Activated CD4-positive, alpha-beta T cell treated with anti-CD3 and anti-CD28 coated beads for 1 hour (primary cell): ENCODE measurements around the gene PAFAH1B2.
A peak's percentile ranks its signal among the peaks of the same experiment; 100 is the strongest.
"Not testable (repeated sequence)": the region's sequence is repeated elsewhere in the genome, so short reads cannot be mapped to it uniquely, and the experiment has no call there.

Source experiments
- DNase-seq: peaks from one replicate; pipeline ENCODE4 v3.0.0-alpha.2; 2020

Gene PAFAH1B2, protein sequence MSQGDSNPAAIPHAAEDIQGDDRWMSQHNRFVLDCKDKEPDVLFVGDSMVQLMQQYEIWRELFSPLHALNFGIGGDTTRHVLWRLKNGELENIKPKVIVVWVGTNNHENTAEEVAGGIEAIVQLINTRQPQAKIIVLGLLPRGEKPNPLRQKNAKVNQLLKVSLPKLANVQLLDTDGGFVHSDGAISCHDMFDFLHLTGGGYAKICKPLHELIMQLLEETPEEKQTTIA

DNA sequence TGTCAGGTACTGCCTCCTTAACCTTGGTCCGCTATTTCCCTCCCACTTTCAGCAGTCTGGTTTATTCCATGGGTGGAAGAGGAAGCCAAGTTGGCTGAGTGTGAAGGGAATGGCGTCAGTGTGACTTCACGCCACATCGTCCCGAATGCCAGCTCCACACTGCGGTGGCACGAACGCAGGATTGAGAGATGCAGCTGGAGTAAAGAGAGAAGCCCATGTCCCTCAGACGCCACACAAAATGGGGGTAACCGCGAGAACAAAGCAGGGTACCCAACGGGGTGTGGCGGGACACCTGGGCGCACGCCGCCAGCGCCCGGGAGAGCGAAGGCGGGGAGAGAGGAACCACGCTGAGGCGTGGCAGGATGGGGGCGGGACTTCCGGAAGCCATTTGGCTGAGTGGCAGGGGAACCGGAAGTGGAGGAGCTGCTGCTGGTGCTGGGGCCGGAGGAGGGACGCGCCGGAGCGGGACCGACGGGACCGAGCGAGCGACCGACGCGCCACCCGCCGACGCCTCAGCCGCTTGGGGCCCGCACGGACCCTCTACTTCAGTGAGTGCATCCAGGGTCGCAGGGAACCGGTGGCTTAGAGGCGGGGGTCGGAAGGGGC is at the start of gene PAFAH1B2:
Gene PAFAH1B2, plus strand, starts transcription at position 417 of the 606 bp plus-strand sequence. CDS start 8,161 bp downstream, outside the sequence.
- DNase-seq: peak; percentile 88

DNA sequence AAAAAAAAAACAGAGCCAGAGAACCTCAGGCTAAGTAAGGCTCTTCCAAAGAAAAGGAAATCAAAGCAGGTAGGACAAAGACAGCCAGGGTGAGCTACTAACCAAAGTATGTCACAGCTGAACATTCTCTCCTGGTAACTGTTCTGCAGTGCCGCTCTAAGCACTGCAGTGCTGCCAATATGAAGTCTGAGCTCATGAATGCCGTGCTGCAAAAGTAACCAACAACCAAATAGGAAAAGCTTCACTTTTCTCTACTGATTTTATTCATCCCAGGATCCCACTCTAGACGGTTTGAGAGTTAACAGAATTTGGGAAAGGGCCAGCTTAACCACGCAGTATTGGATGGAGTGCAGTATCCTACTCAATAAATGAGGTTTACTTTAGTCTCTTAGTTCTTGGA is 49.3 kb upstream of the PAFAH1B2 start:
- DNase-seq: no peak

DNA sequence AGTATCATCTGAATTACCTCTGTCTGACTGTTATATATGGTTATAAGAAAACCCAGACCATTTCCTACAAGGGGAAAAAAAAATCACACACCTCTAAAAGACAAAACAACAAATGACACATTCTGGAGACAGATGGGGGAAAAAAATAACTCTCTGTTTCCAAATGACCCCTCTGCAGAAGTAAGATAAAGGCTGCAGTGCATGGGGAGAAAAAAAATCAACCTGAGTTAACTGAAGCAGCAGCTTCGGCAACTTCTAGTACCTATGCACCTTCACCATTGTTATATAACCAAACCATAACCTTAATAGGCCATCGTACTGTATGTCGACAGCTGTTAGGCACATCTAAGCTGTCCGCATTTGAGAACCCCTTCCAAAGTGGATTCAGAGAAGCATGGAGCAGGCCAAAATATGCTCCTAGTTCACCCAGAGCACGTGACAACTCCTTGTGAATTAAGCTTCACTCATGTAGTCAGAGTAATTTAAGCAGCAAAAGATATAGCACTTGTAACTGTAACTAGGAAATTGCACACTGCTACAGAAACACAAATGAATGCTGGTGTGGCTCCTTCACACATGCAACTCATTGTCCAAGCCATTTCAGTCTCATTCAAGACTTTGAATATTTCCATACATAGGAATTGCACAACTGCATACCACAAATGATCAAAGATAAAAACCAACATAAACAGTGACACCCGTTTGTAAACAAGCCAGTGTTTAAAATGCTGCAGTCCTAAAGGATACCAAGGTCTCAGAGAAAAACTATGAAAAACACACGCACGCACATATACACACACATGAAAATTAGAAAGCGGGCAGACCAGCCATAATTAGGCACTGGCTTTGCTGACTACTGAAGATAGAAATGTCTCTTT is 48.6 kb upstream of the PAFAH1B2 start:
- DNase-seq: no peak

DNA sequence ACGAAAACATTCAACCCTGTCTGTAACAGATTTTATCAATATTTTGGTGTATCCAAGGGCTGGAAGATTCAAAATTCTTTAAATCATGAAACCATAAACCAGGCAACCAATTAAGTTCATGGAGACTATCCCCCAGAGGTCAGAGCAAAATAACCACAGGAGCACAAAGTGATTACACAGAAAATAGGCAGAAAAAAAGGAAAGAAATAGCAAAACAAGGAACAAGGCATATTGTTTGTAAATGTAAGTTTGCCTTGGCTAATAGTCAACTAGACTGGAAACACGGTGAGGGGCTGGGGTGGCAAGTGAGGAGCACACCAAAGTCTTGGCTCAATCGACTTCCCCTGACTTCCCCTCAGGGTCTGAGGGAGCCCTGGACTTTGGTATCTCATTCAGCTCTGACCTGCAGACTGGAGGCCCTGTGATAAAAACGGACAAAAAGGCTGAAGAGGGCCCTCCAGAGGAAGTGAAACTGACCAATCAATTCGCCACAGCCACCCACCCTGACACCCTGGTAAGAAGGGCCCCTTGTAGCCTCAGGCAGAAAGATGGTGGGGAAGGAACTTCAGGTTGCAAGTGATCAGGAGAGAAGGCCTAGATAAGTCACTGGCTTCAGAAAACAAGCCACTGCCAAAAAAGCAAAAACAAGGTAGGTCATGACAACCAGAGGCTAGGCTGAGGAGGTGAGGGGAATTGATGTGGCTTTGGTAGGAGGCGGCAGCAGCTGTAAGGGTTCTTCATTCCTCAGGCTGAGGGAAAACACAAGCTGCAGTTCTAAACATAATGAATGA is 47.7 kb upstream of the PAFAH1B2 start:
- DNase-seq: peak; percentile 23

DNA sequence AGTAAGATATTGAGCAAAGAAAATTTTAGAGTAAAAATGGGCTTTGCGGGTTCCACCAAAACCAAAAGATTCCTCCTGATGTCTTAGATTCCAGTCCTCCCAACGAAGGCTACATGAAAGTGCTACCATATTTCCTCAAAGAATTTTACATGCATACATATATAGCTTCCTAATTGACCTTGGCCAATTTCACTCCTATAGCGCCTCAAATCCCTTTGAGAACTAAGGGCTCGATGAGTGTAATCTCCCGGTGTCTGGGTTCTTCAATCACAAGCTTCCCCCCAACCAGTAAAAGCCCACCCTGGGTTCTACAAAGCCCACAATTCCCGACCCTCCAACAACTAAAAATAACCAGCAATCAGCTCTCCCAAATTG is 47.1 kb upstream of the PAFAH1B2 start:
- DNase-seq: no peak

DNA sequence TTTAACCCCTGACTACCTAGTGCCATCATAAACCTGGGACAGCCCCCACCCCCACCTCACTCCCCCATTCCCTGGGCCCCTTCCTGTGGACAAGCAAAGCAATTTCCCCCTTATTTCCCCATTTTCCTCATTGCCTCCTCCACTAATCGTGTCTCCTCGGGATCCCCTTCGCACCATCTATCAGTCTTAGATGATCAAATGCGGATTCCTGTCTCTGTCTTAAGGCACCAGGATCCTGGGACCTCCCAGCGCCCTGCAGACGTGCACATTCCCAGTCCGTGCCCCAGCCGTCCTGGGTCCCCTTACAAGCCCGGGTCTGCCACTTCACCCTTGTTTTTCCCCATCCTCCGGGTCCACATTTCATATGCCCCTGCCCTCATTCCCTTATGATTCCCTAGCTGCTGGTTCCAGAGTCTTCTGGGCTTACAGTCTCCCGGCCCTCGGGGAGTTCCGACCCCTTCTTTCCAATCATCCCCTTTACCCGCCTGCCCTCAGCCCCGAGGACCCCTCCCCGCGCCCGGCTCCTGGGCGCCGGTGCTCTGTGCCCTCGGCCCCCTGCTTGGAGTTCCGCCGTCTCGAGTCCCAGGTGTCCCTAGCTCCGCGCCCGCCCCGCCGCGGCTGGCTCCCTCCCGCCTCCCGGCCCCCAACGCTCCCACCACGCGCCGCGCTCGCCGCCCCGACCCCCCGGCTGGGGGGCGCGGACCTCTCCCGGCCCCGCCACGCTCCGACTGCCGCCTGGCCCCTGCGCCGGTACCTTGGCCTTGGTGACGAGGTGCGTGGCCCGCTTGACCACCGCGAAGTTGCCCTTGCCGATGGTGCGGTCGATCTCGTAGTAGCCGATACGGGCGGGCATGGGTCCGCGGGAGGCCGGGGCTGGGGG is 46.5 kb upstream of the PAFAH1B2 start:
- DNase-seq: no peak

DNA sequence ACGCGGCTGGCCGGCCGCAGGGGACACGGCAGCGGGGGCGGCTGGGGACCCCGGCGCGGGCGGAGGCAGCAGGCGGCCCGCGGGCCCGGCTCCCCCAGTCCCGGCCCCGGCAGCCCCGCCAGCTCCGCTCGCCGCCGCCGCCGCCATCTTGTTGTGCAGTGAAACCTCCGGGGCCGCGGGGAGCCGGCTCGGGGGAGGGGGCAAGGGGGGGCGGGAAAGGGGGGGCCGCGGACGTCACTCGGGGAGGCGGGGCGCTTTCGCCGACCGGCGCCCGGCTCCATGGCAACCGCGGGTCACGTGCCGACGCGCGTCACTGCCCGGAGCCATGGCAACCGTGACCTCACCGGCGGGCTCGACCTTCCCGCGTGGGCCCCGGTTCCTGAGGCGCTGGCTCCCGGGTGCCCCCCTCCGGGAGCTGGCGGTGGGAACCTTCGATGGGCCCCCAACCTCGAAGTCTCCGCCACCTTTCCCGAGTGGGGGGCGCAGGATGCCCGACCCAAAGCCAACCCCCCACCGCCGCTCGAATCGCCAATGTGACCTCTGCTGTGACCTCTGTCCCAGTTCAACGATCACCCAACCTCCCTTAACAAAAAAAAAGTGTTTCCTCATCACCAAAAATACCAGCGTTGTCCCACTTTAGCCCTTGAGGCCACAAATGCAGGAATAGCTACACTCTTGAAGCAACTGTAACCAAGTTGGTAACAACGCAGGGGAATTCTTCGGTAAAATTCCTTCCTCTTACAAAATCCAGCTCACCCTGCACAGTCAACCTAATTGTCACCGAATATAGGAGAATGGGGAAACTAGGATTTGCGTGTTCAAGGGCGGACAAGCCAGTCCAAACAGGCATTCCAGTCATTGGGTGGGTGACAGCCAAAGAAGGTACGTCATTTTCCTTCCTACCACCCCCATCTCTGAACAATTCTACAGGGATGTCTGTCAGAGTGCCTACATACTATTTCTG is 45.5 kb upstream of the PAFAH1B2 start, which contains the start of gene SIK3:
Gene SIK3, minus strand, starts transcription at position 160 of the 964 bp plus-strand sequence. Its CDS starts 13 bp downstream, at position 147.
- DNase-seq: peak; percentile 93

DNA sequence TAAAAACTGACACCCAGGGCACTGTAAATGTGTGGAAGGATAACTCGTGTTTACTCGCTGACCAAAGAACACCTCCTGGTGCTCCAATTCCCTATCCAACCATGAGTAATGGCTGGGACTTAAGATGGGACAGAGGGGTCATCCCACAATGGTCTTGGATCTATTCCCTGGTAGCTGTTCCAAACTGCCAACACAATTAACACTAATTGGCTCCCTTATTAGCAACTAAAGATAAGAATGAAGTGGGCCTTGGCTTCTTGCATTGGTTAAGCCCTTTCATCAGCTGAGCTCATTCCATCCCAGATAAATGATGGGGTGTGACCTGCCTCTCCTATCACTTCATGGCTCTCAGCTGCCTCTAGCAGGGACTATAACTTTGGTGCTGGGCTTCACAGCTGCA is 44.4 kb upstream of the PAFAH1B2 start:
- DNase-seq: no peak

DNA sequence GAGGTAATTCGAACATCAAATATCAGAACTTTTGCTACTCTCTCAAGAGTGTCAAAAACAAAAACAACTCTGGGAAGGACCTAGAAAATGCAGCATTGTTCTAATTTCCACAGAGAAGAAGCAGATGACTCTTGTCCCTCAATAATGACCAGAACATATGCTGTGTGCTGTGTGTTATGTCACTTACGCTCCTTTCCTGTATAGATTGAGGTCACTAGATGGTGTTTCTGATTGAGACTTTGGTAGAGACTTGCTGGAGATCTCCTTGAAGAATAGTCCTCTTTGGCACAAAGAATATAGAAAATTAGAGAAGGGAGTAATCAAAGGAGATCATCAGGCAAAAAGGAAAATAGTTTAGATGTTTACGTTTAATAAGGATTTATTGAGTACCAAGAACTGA is 43.5 kb upstream of the PAFAH1B2 start:
- no peak for DNase-seq

DNA sequence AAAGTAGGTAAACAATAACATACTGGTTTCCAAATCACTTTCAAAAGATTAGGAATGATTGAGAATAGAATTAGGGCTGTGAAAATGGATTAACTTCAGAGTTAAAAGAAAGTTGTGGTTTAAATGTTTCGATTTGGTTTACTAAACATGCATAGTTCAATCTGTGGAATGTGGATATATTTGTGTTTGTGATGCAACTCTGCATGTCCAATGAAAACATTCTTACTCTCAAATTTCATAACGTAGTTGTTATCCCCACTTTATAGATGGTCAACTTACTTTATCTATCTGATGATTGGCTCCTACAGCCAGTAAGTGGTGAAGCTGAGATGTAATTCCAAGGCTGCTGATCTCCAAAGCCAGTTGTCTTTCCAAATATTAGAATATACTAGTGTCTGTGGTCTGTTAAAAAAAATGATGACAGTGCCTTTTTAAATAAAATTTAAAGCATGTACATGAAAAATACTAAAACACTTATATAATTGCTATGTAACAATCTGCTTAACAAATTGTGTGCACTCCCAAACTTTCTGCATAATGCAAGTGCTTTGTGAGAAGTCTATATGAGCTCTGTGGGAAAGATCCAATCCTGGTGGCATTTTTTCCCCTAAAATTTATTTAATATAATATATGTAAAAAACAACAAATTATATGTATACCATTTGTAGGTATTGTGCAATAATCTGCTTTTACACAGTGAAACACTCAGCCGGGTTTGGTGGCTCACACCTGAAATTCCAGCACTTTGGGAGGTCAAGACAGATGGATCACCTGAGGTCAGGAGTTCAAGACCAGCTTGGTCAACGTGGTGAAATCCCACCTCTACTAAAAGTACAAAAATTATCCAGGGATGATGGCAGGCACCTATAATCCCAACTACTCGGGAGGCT is 36.1 kb upstream of the PAFAH1B2 start:
- no peak for DNase-seq

DNA sequence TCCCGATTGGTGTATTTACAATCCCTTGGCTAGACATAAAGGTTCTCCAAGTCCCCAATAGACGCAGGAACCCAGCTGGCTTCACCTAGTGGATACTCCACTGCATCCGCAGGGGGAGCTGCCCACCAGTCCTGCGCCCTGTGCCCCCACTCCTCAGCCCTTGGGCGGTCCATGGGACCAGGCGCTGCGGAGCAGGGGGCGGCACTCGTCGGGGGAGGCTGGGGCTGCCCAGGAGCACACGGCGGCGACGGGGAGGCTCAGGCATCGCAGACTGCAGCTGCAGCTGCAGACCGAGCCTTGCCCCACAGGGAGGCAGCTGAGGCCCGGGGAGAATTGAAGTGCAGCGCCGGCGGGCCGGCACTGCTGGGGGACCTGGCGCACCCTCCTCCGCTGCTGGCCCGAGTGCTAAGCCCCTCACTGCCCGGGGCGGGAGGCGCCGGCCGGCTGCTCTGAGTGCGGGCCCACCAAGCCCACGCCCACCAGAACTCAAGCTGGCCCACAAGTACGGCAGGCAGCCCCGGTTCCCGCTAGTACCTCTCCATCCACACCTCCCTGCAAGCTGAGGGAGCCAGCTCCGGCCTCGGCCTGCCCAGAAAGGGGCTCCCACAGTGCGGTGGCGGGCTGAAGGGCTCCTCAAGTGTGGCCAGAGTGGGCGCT is 33.7 kb upstream of the PAFAH1B2 start:
- no peak for DNase-seq

DNA sequence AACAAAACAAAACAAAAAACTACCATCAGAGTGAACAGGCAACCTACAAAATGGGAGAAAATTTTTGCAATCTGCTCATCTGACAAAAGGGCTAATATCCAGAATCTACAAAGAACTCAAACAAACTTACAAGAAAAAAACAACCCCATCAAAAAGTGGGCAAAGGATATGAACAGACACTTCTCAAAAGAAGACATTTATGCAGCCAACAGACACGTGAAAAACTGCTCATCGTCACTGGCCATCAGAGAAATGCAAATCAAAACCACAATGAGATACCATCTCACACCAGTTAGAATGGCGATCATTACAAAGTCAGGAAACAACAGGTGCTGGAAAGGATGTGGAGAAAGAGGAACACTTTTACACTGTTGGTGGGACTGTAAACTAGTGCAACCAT is 31.6 kb upstream of the PAFAH1B2 start:
- not testable (repeated sequence) for DNase-seq

DNA sequence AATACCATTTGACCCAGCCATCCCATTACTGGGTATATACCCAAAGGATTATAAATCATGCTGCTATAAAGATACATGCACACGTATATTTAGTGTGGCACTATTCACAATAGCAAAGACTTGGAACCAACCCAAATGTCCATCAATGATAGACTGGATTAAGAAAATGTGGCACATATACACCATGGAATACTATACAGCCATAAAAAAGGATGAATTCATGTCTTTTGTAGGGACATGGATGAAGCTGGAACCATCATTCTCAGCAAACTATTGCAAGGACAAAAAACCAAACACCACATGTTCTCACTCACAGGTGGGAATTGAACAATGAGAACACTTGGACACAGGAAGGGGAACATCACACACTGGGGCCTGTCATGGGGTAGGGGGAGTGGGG is 31.1 kb upstream of the PAFAH1B2 start:
- not testable (repeated sequence) for DNase-seq

DNA sequence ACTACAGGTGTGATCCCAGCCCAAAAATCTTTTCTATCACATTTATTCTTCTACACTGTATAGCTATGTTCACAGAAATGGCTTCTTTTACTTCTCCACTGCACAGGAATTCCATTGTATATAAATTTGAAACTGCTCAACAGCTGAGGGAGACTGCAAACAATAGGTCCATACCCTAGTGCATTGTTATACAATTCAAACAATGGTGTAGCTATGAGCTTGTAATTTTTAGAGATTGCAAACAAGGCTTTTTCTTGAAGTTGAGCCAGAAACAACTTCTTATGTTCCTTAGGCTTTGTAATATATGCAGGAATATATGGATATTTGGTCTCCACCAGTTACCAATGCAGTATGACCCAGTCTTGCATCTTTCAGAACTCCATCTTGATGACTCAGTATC is 26.4 kb upstream of the PAFAH1B2 start:
- no peak for DNase-seq

DNA sequence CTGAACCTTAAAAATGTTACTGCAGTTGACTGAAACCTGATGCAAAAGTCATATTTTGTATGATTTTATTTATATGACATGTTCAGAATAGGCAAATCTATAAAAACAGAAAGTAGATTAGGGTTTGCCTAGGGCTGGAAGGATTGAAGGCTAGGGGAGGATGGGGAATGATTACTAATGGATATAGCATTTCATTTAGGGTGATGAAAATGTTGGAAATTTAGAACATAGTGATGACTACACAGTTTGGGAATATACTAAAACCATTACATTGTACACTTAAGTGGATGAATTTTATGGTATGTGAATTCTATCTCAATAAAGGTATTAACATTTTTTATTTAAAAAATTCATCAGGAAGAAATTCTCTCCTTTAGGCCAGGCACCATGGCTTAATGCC is 22.9 kb upstream of the PAFAH1B2 start:
- DNase-seq: no peak

DNA sequence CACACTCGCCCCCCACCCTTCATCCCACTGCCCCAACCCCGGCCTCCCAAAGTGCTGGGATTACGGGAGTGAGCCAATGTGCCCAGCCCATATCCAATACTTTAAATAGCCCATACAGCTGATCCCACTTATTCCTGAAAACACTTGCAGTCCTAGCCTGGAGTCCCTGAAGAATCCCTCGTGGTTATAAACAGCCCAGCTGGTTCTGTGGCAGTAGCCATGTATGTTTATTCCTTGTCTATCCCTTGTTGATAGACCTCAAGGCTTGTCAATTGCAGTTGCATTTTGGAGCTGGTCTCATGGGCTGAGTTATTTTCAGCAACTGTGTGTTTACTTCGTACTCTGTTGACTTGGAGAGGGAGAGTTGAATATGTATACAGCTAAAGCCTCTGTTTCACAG is 21.5 kb upstream of the PAFAH1B2 start:
- no peak for DNase-seq

DNA sequence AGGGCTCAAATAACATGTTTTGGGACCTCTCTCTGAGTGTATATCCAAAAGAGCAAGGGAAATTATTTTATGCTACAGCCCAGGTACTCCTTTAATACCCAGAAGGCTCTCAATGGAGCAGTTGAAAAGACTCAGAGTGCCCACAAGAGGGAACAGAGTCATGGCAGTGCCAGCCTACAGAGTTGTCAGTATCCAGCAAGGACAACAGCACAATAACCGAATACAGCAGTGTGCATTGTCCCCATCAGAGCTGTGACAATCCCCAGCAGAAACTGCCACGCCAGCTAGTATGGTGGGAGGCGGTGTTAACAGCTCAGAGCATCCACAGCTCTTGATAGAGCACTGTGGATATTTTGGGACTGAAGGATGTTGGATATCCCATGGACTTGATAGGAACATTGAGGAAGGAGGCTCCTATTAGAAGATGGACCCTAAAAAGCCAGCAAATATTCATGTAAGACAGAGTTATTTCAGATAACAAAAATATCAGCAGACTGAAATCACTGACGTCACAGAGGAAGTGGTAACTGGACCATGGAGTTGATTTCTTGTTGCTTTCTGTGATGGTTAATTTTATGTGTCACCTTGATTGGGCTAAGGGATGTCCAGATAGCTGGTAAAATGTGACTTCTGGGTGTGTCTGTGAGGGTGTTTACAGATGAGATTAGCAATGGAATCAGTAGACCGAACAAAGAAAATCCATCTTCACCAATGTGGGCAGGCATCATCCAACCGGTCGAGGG is 17.7 kb upstream of the PAFAH1B2 start:
- no peak for DNase-seq

DNA sequence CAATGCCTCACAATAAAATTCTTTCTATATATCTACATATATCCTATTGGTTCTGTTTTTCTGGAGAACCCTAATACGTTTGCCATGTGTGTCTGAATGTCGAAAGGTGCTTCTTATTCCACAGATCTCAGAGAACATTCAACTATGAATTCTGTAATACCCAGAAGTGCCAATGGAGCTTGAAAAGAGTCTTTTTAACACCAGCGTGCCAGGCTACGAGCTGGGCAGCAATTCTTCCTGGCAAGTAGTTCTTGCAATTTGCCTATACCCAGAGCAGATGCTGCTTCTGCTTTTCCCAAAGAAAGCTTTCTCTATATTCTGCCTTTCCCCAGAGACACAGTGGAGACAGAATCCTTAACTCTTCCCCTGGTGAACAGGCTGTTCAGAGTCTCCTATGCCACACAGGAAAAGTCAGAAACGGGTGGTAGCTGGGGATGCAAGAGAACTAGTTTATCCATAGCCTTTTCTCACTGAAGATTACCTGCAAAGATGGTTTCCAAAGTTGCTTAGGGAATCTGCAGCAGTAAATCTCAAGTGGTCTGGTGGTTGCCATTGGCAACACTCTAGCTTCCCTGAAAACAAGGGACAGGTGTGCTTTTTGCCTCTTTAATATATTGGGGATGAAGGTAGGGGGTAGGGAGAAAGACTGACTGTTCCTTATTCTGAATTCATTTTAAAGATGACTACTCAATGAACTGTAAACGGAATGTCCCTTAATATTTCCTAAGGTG is 16.8 kb upstream of the PAFAH1B2 start:
- no peak for DNase-seq
